ENCODE results near the gene MARK2.

GRCh38 chr11:63837739-63838138 is 1.2 kb upstream of the MARK2 start:
- no peak for TF ChIP-seq CTCF (IDR thresholded peaks at IDR 0.05)
- TF ChIP-seq POLR2A (IDR thresholded peaks at IDR 0.05): no peak

Measured in Peyer's patch (tissue), 4 donors.